Progenitor cell of endocrine pancreas (in vitro differentiated cells): ENCODE measurements around the gene ACTMAP. TPM values are rescaled to one million over a fixed set of nuclear protein-coding genes. Genes with fewer than 3 reads are reported as not detected.
A peak's percentile ranks its signal among the peaks of the same experiment; 100 is the strongest.

Experiments
- DNase-seq: peaks from one replicate; pipeline ENCODE4 v3.0.0; 2021; ENCODE audit warnings: low spot score; ENCODE audit not compliant: unreplicated experiment
- H3K27ac Mint-ChIP-seq: 2 replicates; pipeline ENCODE4 v1.8.0; 2021; ENCODE audit warnings: mild to moderate bottlenecking, moderate library complexity, mixed read lengths
- H3K27me3 Mint-ChIP-seq: 2 replicates; pipeline ENCODE4 v1.8.0; 2021; ENCODE audit warnings: mixed read lengths
- H3K36me3 Mint-ChIP-seq: 2 replicates; pipeline ENCODE4 v1.8.0; 2022; ENCODE audit warnings: mixed read lengths; ENCODE audit not compliant: insufficient read depth
- H3K4me1 Mint-ChIP-seq: 2 replicates; pipeline ENCODE4 v1.8.0; 2021; ENCODE audit warnings: low read depth, mixed read lengths
- H3K4me3 Mint-ChIP-seq: 2 replicates; pipeline ENCODE4 v1.8.0; 2021; ENCODE audit warnings: low read depth, mild to moderate bottlenecking, moderate library complexity, mixed read lengths
- H3K9me3 Mint-ChIP-seq: 2 replicates; pipeline ENCODE4 v1.8.0; 2021; ENCODE audit warnings: low read depth, mixed read lengths
- CTCF ChIP-seq: fragments of 200-600 bp; sonication (generic); IDR thresholded peaks from one replicate; pipeline ENCODE4 v1.5.0; 2021; ENCODE audit warnings: antibody characterized with exemption, mild to moderate bottlenecking; ENCODE audit not compliant: unreplicated experiment
- total RNA-seq: library from RNA; stranded (reverse); gene quantifications from 2 replicates; pipeline ENCODE4 v1.2.1, GENCODE V29; 2021

The ACTMAP gene
- total RNA-seq, 1 donor from 2014 or later = 22.5 TPM

DNA sequence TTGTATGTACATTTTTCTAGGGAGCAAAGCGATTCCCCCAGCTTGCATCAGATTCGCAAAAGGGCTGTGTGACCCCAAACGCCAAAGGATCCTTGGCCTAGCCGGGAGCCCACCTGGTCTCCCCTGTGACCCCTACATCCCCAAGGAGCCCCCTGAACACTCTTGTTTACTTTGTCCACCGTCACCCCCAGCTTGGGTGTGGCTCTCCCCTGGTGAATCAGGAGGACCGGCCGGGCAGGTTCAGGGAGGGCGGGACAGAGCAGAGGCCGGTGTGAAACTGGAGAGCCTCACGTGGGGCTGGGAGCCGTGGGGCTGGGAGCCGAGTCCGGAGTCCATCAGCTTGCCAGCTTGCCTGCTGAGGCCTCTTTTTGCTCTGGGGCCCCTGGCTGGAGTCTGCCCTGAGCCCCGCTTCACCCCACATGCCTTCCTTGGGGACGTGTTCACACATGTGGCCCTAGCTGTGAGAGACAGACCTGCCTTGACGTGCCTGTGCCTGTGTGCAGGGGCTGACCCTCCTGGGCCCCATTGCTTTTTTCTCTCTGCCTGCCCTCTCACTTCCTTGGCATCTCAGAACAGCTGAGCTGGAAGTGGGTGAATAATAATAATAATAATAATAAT lies 31.4 kb downstream of the ACTMAP start:
- Mint-ChIP-seq H3K4me1 (peaks cover 40% of the 10 kb centered on the region), H3K36me3 (peaks cover 12% of the 10 kb centered on the region), H3K9me3 (no peaks in the 10 kb centered on the region), H3K27me3 (no peaks in the 10 kb centered on the region), H3K27ac (peak overlapping the region; percentile 98), H3K4me3 (peak overlapping the region; percentile 89)
- no peak for TF ChIP-seq CTCF
- DNase-seq = peak; percentile 51

DNA sequence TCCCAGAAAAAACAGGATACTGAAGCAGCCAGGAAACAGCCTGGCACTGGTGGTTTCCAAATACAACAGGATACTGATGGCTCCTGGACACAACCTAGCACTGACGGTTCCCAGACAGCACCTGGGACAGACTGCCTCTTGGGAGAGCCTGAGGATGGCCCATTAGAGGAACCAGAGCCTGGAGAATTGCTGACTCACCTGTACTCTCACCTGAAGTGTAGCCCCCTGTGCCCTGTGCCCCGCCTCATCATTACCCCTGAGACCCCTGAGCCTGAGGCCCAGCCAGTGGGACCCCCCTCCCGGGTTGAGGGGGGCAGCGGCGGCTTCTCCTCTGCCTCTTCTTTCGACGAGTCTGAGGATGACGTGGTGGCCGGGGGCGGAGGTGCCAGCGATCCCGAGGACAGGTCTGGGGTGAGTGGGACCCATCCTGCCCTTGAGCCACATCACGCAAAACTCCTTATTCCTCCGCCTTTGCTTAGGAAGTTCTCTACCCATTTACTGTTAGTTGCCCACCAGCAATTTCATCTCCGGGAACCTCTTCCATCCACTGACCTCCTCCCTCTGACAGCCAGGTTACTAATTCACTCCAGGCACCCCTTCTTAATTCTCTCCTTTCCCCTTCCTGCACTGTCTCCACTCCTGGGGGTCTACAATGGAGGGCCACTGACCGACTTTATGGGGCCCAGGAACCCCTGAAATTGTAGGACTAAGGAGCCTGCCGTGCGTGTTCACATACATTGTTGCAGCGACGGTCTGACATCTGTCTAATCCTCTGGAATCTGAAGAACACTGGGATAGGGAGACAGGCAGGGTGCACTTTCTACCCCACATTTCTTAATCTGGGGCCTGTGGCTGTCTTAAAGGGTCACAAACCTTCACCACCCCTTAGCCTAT lies 32.1 kb downstream of the ACTMAP start:
- Mint-ChIP-seq H3K27ac (peak overlapping the region; percentile 98), H3K27me3 (no peaks in the 10 kb centered on the region), H3K4me3 (peak overlapping the region; percentile 89), H3K4me1 (peaks cover 42% of the 10 kb centered on the region), H3K9me3 (no peaks in the 10 kb centered on the region), H3K36me3 (peaks cover 11% of the 10 kb centered on the region)
- TF ChIP-seq CTCF = no peak
- no peak for DNase-seq

- DNase-seq = no peak
- Mint-ChIP-seq H3K27ac (peak overlapping the region; percentile 98), H3K9me3 (no peaks in the 10 kb centered on the region), H3K27me3 (no peaks in the 10 kb centered on the region), H3K36me3 (peaks cover 12% of the 10 kb centered on the region), H3K4me3 (peak overlapping the region; percentile 89), H3K4me1 (peaks cover 41% of the 10 kb centered on the region)
- no peak for TF ChIP-seq CTCF
Measured at GRCh38 chr19:40717325-40717879, 32.9 kb downstream of the ACTMAP start.

DNA sequence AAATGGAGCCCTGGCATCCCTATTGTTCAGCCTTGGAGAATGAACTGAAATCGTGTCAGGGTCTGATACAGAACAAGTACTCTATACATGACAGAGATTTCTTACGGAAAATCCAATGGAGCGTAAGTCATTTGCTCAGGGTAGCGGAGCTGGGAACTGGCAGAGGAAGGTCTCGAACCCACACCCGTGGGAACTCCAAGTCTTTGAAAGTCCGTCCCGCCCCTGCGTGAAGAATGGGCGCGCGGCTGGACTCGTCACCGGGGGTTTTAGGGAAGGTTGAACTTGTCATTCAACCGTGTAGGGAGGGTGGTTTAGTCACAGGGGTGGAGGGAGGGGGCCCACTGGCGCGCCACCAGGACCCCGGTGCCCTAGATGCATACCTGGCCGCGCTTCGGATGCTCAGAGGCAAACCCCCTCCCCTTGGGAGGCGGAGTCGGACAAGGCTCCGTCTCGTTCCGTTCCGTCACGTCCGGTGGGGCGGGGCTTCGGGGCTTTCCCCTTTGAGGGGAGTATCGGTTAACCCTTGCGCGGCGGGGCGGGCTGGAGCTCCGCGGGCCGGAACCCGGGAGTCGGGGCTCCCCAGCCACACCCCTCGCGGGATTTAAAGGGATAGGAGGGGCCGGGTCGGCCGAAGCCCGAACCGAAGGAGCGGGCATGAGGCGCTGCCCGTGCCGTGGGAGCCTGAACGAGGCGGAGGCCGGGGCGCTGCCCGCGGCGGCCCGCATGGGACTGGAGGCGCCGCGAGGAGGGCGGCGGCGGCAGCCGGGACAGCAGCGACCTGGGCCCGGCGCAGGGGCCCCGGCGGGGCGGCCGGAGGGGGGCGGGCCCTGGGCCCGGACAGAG lies 33.6 kb downstream of the ACTMAP start, which contains the start of the genes COQ8B and ITPKC:
COQ8B (minus strand) TSS at position 405 of the 843 bp plus-strand sequence. CDS start 2,254 bp downstream, outside the sequence.
ITPKC (plus strand) TSS at position 631 of the 843 bp plus-strand sequence; CDS start at position 655, 24 bp downstream.
- TF ChIP-seq CTCF = peak; percentile 31
- no peaks in the 10 kb centered on the region for H3K9me3 Mint-ChIP-seq
- H3K4me3 Mint-ChIP-seq = peak within 1 kb of the TSS; percentile 89
- peak within 1 kb of the TSS; percentile 98 for H3K27ac Mint-ChIP-seq
- H3K4me1 Mint-ChIP-seq = peaks cover 41% of the 10 kb centered on the region
- peak; percentile 100 for DNase-seq
- no peaks in the 10 kb centered on the region for H3K27me3 Mint-ChIP-seq
- peaks cover 13% of the 10 kb centered on the region for H3K36me3 Mint-ChIP-seq
